Activated CD4-positive, alpha-beta T cell treated with anti-CD3 and anti-CD28 coated beads, Interleukin-2, amount 50 U/mL, for 16 hours (primary cell): ENCODE results near the gene PGAP3.

ENCODE experiments used
- DNase-seq: peaks from one replicate; pipeline ENCODE4 v3.0.0-alpha.2; 2020

The PGAP3 gene

GRCh38 chr17:39694593-39694992, 6.7 kb upstream of the PGAP3 start:
- no peak for DNase-seq

- DNase-seq: no peak
Observed at GRCh38 chr17:39688945-39689344, 1.1 kb upstream of the PGAP3 start.

- DNase-seq: no peak
Observed at GRCh38 chr17:39688475-39688835, 598 bp upstream of the PGAP3 start.

GRCh38 chr17:39687101-39687545, 734 bp downstream of the PGAP3 start:
- DNase-seq: no peak

- no peak for DNase-seq
Observed at GRCh38 chr17:39684369-39685192, 3.3 kb downstream of the PGAP3 start.

GRCh38 chr17:39683295-39683939, 4.4 kb downstream of the PGAP3 start:
- no peak for DNase-seq

- no peak for DNase-seq
Observed at GRCh38 chr17:39679521-39680192, 8.2 kb downstream of the PGAP3 start.

GRCh38 chr17:39678340-39679116, 9.3 kb downstream of the PGAP3 start:
- DNase-seq: no peak

GRCh38 chr17:39677542-39678339, 10.1 kb downstream of the PGAP3 start:
- DNase-seq: no peak

- no peak for DNase-seq
Observed at GRCh38 chr17:39677072-39677471, 10.8 kb downstream of the PGAP3 start.

GRCh38 chr17:39676198-39676819, 11.5 kb downstream of the PGAP3 start:
- peak; percentile 54 for DNase-seq

- no peak for DNase-seq
Observed at GRCh38 chr17:39675390-39676082, 12.3 kb downstream of the PGAP3 start.

- no peak for DNase-seq
Observed at GRCh38 chr17:39674702-39675389, 13.0 kb downstream of the PGAP3 start.

GRCh38 chr17:39674179-39674578, 13.7 kb downstream of the PGAP3 start:
- DNase-seq: no peak

GRCh38 chr17:39673335-39674081, 14.3 kb downstream of the PGAP3 start:
- DNase-seq: no peak

- no peak for DNase-seq
Observed at GRCh38 chr17:39672522-39673334, 15.1 kb downstream of the PGAP3 start.

GRCh38 chr17:39671651-39672521, 16.0 kb downstream of the PGAP3 start:
- DNase-seq: no peak

GRCh38 chr17:39670746-39671145, 17.1 kb downstream of the PGAP3 start:
- no peak for DNase-seq
